GM18867 (cell line): ENCODE results near the gene SCN9A.
"Not testable (repeated sequence)": the region's sequence is repeated elsewhere in the genome, so short reads cannot be mapped to it uniquely, and the experiment has no call there.

ENCODE experiments used
- ATAC-seq: cut with Tn5 transposase; IDR thresholded peaks from one replicate; pipeline ENCODE4 v1.9.1; 2021; ENCODE audit warnings: mild to moderate bottlenecking, moderate library complexity; ENCODE audit not compliant: unreplicated experiment

SCN9A gene

DNA sequence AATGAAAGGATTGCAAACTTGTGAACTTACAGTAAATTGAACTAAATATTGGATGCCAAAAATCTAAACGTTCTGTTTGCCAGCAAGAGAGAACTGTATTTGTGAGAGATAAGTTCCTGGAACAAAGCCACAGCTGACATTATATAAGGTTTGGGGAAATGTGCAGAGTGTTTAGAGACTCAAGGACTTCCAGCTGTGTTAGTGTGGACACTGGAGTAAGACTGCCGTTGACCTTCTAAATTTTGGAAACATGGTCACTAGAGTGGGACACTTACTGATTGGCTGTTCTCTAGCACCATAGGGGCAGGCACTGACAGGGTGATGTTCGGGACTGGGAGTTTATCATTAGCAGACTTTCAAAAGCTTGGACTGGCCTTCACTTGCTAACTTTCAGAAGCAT lies 40.5 kb downstream of the SCN9A start:
- no peak for ATAC-seq

DNA sequence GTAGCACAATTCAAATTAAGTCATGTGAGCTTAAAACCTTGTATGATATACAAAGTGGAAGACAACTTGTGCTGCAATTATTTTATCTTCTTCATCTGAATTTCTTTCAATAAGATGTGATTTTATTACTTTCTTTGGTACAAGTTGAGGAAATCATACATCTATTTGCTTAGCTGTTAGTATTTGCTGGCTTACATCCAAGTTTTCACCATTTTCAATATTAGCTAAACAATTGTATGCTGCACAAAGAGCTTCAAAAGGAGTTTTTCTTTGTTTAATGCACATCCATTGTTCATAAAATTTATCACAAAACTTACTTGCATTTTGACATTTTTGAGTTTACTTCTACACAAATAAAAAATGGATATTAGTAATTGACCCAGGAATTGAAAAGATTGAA lies 40.9 kb downstream of the SCN9A start:
- ATAC-seq, result no peak

- no peak for ATAC-seq
Measured at GRCh38 chr2:166333801-166334200, 41.9 kb downstream of the SCN9A start.

DNA sequence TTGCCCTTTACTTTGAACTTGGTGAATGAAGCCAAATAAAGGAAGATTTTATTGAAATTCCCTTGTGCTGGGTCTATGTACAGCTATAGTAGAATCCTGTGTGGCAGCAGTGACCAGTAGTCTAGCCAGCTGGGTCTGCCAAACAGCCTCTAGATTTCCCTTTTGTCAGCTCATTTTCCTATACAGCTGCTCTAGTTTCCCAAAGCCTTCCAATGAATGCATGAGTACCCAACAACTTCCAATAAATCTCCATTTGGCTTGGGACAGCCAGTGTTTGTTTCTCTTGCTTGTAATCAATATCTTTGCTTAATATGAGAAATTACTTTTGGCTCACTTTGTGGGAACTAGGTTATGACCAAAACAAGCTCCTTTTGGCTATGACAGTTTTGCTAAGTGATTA lies 43.6 kb downstream of the SCN9A start:
- ATAC-seq, result no peak

DNA sequence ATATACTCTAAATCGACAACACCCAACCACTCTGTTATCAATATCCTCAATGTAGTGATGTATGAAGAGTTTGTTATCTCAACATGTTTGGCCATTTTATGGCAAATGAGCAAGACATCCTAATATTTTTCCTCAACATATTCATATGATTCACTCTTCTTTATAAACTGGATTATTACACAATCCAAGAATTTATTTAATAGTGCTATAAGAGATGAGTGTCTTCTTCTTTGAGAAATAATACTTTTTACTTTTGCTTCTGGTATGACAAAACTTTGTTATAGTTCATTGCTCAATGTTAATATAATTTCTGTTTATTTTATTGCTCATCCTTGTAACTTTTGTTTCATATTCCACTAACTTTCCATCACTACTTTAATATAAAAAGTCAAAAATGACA lies 44.3 kb downstream of the SCN9A start:
- no peak for ATAC-seq

DNA sequence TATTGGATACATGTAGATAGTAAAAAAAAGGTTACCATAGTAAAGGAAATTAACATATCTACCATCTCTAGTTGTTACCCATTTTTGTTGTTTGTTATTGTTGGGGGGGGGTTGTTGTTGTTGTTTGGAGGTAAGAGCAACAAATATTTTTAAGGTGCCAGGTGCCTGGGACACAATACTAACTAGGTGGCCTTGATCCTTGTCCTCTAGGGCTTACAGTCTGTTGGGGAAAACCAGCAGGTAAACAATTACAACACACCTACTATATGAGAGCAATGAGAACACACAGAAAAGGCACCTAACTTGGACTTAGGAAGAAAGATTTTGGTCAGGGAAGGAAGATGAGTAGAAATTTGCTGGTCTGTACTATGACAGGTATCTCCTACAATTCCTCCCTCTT lies 46.3 kb downstream of the SCN9A start:
- no peak for ATAC-seq

- ATAC-seq, result no peak
Measured at GRCh38 chr2:166328147-166328546, 47.6 kb downstream of the SCN9A start.

- ATAC-seq, result no peak
Measured at GRCh38 chr2:166321076-166321475, 54.7 kb downstream of the SCN9A start.

DNA sequence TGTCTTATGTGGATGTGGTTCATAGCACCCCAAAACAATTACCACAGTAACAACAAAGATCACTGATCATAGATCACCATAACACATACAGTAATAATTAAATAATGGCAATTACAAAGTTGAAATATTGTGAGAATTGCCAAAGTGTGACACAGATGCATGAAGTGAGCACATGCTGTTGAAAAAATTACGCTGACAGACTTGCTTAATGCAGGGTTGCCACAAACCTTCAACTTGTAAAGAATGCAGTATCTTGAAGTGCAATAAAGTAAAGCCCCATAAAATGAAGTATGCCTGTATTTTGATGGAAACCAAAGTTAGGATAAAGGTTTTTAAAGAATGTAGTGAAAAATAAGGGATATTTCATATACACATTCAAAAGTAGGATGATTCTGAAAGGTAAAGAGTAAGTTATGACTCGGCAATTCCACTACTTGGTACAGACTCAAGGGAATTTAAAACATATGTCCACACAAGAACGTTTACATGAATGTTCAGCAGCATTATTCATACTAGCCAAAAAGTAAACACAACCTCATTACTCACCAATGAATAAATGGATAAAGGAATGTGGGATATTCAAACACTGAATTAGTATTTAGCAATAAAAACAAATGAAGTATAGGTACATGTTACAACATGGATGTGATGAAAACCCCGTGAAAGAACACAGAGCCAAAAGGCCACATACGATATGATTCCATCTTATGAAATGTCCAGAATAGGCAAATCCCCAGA lies 61.6 kb downstream of the SCN9A start:
- no peak for ATAC-seq

DNA sequence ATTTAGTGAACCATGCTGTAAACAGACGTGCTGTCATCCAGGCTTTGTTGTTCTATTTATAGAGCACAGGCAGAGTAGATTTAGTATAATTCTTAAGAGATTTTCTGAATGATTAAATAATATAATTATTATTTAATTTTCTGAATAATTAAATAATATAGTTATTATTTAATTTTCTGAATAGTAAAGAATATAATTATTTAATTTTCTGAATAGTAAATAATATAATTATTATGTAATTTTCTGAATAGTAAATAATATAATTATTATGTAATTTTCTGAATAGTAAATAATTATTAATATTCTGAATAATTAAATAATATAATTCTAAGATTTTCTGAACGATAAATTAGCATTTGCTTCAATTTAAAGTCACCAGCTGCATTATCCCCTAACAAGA lies 62.9 kb downstream of the SCN9A start:
- ATAC-seq, result not testable (repeated sequence)

- ATAC-seq, result no peak
Measured at GRCh38 chr2:166307326-166307725, 68.4 kb downstream of the SCN9A start.

- no peak for ATAC-seq
Measured at GRCh38 chr2:166304656-166305055, 71.1 kb downstream of the SCN9A start.

DNA sequence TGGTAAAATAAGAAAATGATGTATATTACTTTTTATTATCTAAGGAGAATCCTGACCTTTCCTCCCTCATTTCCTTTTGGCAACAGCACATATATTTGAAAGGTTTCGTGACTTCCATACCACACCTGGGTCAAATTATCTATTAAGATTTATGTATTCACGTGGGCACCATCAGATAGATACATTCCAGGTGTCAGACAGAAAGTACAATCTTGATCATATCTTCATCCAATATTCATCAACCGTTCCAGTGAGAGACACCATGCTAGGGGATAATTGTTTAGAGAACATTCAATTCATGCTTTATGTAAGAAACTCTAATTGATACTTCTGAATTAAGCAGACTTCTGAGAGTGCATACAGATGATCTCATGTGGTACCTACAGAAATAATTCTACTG lies 73.7 kb downstream of the SCN9A start:
- no peak for ATAC-seq

- no peak for ATAC-seq
Measured at GRCh38 chr2:166297951-166298350, 77.8 kb downstream of the SCN9A start.

DNA sequence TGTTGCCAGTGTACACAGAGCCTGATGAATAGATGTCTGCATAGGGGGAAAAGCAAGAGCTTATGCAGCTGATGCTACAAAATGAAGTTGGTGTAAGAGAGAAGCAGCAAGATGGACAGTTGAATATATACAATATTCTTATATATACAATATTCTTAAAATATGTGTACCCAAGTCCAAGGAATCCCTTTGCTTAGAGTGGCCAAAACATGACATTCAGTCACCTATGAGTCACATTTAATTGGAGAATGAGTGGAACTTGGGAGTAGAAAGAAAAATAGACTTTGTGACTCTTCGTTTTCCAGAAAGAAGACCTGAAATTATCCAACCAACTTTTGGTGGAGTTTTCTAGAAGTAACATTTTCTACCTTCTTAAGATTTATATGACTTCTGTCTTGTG lies 81.8 kb downstream of the SCN9A start:
- no peak for ATAC-seq

GRCh38 chr2:166285215-166285614 lies 90.5 kb downstream of the SCN9A start:
- ATAC-seq, result no peak

GRCh38 chr2:166284359-166284758 lies 91.4 kb downstream of the SCN9A start:
- no peak for ATAC-seq

DNA sequence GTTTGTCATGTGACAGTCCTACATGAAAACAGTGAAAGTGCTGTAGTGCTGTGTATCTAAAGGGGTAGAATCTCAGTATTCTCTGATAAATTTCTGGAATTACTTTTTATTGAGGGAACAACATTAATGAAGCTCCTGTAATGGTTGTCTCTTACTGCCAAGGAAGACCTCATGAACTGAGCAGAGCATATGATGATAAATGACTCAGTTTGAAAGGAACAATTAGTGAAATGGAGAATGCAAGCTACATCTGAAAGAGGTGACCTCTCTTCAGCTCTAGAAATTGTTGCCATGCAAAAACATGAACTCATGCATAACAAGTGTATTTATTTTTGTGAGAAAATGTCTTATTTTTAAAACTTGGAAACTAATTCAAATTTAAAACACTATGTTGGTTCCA lies 93.6 kb downstream of the SCN9A start:
- peak; percentile 54 for ATAC-seq

- no peak for ATAC-seq
Measured at GRCh38 chr2:166278856-166279255, 96.9 kb downstream of the SCN9A start.

GRCh38 chr2:166270376-166270775 lies 105.4 kb downstream of the SCN9A start:
- ATAC-seq, result no peak

DNA sequence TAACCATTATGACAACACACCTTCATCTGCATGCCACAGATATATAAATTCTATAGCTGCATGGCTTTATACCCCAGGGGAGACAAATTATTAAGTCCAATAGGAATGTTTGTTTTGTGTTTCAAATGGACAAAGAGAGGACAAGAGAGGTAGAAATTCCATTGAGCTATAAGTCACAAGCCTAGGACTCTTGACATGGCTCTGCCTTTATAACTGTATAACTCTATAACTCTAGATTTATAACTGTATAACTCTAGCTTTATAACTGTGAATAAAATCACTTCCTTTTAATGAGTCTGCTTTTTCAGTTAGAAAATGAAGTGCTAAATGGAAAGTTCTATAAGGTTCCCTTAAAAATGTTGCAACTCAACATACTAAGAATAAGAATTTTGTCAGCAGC lies 106.4 kb downstream of the SCN9A start:
- no peak for ATAC-seq

GRCh38 chr2:166257859-166258258 lies 117.9 kb downstream of the SCN9A start:
- ATAC-seq, result no peak

DNA sequence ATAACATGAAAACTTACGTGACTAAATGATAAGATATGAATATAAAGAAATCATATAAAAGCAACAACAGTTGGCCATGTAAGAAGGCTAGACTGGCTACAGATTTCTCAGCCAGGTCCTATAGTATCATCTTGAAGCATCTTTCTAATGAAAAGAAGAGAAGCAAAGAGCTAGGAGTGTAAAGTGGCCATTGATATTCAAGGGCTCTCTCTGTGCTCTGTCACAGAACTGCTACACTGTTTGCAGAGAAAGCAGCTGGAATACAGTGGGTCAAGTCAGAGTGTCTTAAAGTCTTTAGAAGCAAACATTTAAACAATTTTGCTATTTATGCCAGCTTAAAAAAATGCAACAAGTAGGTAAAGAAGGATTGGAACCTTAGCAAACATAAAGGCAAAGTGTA lies 118.8 kb downstream of the SCN9A start:
- no peak for ATAC-seq
